Measurements from ENCODE around the gene BAZ2B.
"Not testable (repeated sequence)": the region's sequence is repeated elsewhere in the genome, so short reads cannot be mapped to it uniquely, and the experiment has no call there.

The BAZ2B gene

DNA sequence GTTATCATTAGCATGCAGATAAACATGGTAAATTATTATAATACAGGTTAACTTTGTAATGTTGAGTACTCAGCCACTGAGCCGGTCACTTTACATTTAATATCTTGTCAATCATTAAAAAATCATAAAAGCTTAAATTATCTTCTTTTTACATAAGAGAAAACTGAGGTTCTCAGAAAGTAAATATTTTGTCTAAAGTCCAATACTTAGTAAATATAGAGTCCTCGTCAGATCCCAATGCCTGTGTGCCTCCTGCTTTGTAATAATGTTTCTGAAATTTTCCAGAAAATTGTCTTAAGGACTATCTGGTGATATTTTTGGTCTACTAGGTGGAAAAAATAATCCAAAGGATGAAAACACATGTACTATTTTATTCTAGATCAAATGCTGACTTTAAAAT is 213.6 kb downstream of the BAZ2B start:
- H3K9me3 ChIP-seq (ENCODE audit: low read length), result no peaks in the 10 kb centered on the region
- H3K27ac ChIP-seq (ENCODE audit: low read depth, low read length, poor library complexity, severe bottlenecking), result no peak overlapping the region
- H3K4me2 ChIP-seq (ENCODE audit: low read length), result no peak overlapping the region
- no peaks in the 10 kb centered on the region for H3K4me1 ChIP-seq (ENCODE audit: insufficient read depth, low read length, severe bottlenecking)
- TF ChIP-seq, protein P1, sequence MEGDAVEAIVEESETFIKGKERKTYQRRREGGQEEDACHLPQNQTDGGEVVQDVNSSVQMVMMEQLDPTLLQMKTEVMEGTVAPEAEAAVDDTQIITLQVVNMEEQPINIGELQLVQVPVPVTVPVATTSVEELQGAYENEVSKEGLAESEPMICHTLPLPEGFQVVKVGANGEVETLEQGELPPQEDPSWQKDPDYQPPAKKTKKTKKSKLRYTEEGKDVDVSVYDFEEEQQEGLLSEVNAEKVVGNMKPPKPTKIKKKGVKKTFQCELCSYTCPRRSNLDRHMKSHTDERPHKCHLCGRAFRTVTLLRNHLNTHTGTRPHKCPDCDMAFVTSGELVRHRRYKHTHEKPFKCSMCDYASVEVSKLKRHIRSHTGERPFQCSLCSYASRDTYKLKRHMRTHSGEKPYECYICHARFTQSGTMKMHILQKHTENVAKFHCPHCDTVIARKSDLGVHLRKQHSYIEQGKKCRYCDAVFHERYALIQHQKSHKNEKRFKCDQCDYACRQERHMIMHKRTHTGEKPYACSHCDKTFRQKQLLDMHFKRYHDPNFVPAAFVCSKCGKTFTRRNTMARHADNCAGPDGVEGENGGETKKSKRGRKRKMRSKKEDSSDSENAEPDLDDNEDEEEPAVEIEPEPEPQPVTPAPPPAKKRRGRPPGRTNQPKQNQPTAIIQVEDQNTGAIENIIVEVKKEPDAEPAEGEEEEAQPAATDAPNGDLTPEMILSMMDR (IDR thresholded peaks at IDR 0.05; ENCODE audit: low read length), result no peak
- TF ChIP-seq EZH2 (IDR thresholded peaks at IDR 0.05; ENCODE audit: borderline replicate concordance, low read length), result no peak
- H3K4me3 ChIP-seq (ENCODE audit: low read depth, low read length, poor library complexity, severe bottlenecking), result no peak overlapping the region
- H2AFZ ChIP-seq (ENCODE audit: low read length), result no peak overlapping the region
- H3K9me2 ChIP-seq (ENCODE audit: low read depth, low read length), result no peaks in the 10 kb centered on the region
- H3K27me3 ChIP-seq (ENCODE audit: insufficient read depth, low read length), result no peaks in the 10 kb centered on the region
- H3K9ac ChIP-seq (ENCODE audit: low read length), result no peak overlapping the region
- H4K20me1 ChIP-seq (ENCODE audit: insufficient read depth, low read length), result no peaks in the 10 kb centered on the region
- H3F3A ChIP-seq (ENCODE audit: insufficient read depth, low read length), result no peaks in the 10 kb centered on the region
- no peaks in the 10 kb centered on the region for H3K36me3 ChIP-seq (ENCODE audit: insufficient read depth, low read length)
- H3K79me2 ChIP-seq (ENCODE audit: insufficient read depth, low read length), result no peaks in the 10 kb centered on the region

DNA sequence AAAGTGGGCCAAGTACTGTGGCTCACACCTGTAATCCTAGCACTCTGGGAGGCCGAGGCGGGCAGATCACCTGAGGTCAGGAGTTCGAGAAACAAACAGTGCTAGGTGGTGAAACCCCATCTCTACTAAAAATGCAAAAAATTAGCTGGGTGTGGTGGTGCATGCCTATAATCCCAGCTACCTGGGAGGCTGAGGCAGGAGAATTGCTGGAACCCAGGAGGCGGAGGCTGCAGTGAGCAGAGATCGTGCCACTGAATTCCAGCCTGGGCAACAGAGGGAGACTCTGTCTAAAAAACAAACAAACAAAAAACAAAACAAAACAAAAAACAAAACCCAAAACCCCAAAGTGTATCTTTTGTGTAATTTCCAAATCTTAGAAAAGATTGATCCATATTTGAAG is 214.2 kb downstream of the BAZ2B start:
- not testable (repeated sequence) for H3K27ac ChIP-seq (ENCODE audit: low read depth, low read length, poor library complexity, severe bottlenecking); H3K4me3 ChIP-seq (ENCODE audit: low read depth, low read length, poor library complexity, severe bottlenecking); H3K9ac ChIP-seq (ENCODE audit: low read length); H3K79me2 ChIP-seq (ENCODE audit: insufficient read depth, low read length); H3K36me3 ChIP-seq (ENCODE audit: insufficient read depth, low read length); H4K20me1 ChIP-seq (ENCODE audit: insufficient read depth, low read length); H3K9me3 ChIP-seq (ENCODE audit: low read length); H3K4me1 ChIP-seq (ENCODE audit: insufficient read depth, low read length, severe bottlenecking); H3K9me2 ChIP-seq (ENCODE audit: low read depth, low read length); H2AFZ ChIP-seq (ENCODE audit: low read length); H3K4me2 ChIP-seq (ENCODE audit: low read length); H3F3A ChIP-seq (ENCODE audit: insufficient read depth, low read length); H3K27me3 ChIP-seq (ENCODE audit: insufficient read depth, low read length)

DNA sequence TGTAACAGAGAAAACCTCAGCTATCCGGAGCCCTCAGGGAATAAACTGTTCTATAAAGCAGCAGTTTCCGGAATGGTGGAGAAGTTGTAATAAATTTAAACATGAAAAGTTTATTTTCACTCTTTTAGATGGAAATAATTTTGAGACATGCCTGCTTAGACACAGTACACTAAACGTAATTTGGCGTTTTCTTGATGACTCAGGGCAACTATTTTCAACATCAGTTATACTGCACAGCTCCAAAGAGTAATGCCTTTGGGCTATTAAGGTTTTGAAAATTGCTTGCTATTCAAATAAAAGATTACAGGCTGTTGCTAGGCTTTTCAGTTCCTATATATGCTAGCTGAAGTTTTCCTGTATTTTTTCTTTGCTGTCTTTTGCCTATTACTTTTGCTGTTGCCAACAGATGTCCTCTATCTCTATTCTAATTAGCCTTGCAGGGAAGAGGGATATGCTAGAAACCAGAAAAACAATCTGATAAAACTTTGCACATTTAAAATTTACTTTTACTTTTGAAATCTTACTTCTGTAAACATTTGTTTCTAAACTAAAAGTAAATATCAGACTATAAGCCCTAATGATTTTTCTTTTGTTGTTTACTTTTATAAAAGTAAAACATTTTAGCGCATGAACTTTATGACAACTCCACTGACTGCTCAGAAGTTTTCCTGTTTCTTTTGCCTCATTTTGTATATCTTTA is 216.5 kb downstream of the BAZ2B start:
- TF ChIP-seq EZH2 (IDR thresholded peaks at IDR 0.05; ENCODE audit: borderline replicate concordance, low read length), result no peak
- TF ChIP-seq, protein P1 (IDR thresholded peaks at IDR 0.05; ENCODE audit: low read length), result no peak
- Histone ChIP-seq H3K27me3 (ENCODE audit: insufficient read depth, low read length) (no peaks in the 10 kb centered on the region), H3F3A (ENCODE audit: insufficient read depth, low read length) (no peaks in the 10 kb centered on the region; the same call in 1 of the 2 replicates), H3K4me1 (ENCODE audit: insufficient read depth, low read length, severe bottlenecking) (no peaks in the 10 kb centered on the region), H3K27ac (ENCODE audit: low read depth, low read length, poor library complexity, severe bottlenecking) (no peak overlapping the region), H3K79me2 (ENCODE audit: insufficient read depth, low read length) (no peaks in the 10 kb centered on the region), H3K4me3 (ENCODE audit: low read depth, low read length, poor library complexity, severe bottlenecking) (no peak overlapping the region), H3K9me2 (ENCODE audit: low read depth, low read length) (no peaks in the 10 kb centered on the region), H3K36me3 (ENCODE audit: insufficient read depth, low read length) (no peaks in the 10 kb centered on the region), H3K9ac (ENCODE audit: low read length) (no peak overlapping the region), H4K20me1 (ENCODE audit: insufficient read depth, low read length) (no peaks in the 10 kb centered on the region), H3K4me2 (ENCODE audit: low read length) (no peak overlapping the region), H2AFZ (ENCODE audit: low read length) (no peak overlapping the region), H3K9me3 (ENCODE audit: low read length) (no peaks in the 10 kb centered on the region)

DNA sequence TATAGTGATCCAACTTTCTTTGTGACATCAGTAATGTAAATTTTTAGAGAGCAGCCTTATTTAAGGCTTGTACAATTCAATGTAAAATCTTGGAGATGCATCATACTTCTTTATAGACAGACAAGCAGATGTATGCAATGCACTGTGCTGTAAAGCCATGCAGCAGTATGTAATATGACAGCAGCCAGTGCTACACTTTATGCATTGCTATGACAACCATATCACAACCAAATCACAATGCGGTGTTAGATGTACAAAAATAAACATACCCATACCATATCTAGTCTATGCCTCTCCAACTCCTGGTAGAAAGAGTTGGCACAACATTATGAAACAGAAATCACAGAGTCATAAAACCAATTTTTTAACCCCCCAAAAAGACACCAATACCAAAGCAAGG is 219.5 kb downstream of the BAZ2B start:
- H3K4me1 ChIP-seq (ENCODE audit: insufficient read depth, low read length, severe bottlenecking), result no peaks in the 10 kb centered on the region
- no peak overlapping the region for H3K27ac ChIP-seq (ENCODE audit: low read depth, low read length, poor library complexity, severe bottlenecking)
- no peaks in the 10 kb centered on the region for H3K79me2 ChIP-seq (ENCODE audit: insufficient read depth, low read length)
- H3K9me3 ChIP-seq (ENCODE audit: low read length), result no peaks in the 10 kb centered on the region
- H2AFZ ChIP-seq (ENCODE audit: low read length), result no peak overlapping the region
- H3K27me3 ChIP-seq (ENCODE audit: insufficient read depth, low read length), result no peaks in the 10 kb centered on the region
- H3K9me2 ChIP-seq (ENCODE audit: low read depth, low read length), result no peaks in the 10 kb centered on the region
- H3K4me3 ChIP-seq (ENCODE audit: low read depth, low read length, poor library complexity, severe bottlenecking), result no peak overlapping the region
- no peak overlapping the region for H3K9ac ChIP-seq (ENCODE audit: low read length)
- H3K4me2 ChIP-seq (ENCODE audit: low read length), result no peak overlapping the region
- 0 out of 2 replicates have a peak, but pooled peaks cover 3% of the 10 kb centered on the region for H3K36me3 ChIP-seq (ENCODE audit: insufficient read depth, low read length)
- TF ChIP-seq, protein P1 (IDR thresholded peaks at IDR 0.05; ENCODE audit: low read length), result no peak
- no peak for TF ChIP-seq EZH2 (IDR thresholded peaks at IDR 0.05; ENCODE audit: borderline replicate concordance, low read length)
- no peaks in the 10 kb centered on the region; the same call in 1 of the 2 replicates for H3F3A ChIP-seq (ENCODE audit: insufficient read depth, low read length)
- H4K20me1 ChIP-seq (ENCODE audit: insufficient read depth, low read length), result no peaks in the 10 kb centered on the region
